ENCODE measurements around the gene RBM17.

DNA sequence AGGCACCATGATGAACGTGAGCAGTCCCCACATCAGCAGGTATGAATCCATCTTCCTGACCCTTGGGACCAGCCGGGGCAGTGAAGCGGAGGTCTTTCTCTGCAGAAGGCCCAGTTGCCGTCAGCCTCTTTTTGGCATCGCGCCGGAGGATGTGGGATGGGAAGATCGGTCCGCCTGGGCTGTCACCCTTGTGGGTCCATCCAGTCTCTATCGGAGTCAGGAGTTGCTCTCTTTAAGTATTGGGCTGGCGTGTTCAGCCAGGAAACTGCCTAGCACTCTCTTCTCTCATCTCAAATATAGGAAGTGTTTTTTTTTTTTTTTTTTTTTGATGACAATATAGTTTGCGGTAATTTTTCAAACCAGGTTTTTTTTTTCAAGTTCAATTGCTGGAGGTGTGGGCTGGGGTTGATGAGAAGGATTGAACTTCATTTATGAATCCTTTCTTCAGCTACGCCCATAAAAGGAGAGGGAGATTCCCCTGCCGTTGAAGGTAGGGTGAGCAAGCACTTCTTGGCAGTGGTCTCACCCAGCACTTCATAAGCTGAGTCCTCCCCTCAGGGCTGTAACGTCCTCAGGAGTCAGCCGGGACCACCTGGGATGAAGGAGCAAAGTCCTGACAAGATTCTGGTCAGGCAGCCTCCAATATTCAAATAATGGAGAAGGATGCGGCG is 26.6 kb upstream of the RBM17 start, which contains the start of gene IL2RA:
- TF ChIP-seq, protein P1, sequence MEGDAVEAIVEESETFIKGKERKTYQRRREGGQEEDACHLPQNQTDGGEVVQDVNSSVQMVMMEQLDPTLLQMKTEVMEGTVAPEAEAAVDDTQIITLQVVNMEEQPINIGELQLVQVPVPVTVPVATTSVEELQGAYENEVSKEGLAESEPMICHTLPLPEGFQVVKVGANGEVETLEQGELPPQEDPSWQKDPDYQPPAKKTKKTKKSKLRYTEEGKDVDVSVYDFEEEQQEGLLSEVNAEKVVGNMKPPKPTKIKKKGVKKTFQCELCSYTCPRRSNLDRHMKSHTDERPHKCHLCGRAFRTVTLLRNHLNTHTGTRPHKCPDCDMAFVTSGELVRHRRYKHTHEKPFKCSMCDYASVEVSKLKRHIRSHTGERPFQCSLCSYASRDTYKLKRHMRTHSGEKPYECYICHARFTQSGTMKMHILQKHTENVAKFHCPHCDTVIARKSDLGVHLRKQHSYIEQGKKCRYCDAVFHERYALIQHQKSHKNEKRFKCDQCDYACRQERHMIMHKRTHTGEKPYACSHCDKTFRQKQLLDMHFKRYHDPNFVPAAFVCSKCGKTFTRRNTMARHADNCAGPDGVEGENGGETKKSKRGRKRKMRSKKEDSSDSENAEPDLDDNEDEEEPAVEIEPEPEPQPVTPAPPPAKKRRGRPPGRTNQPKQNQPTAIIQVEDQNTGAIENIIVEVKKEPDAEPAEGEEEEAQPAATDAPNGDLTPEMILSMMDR (CRISPR knock-in tag; IDR thresholded peaks at IDR 0.05), result no peak
- TF ChIP-seq MAZ (IDR thresholded peaks at IDR 0.05; ENCODE audit: borderline replicate concordance, low read depth, low read length) (no peak), MAZ (CRISPR knock-in tag; IDR thresholded peaks at IDR 0.05; ENCODE audit: low read depth) (no peak), XRCC5 (optimal IDR thresholded peaks at IDR 0.05; ENCODE audit: low read length) (no peak)

Measured in HepG2 (cell line).